Measurements from ENCODE around the gene LPO.

GRCh38 chr17:58306131-58306951 is 68.0 kb downstream of the LPO start:
- TF ChIP-seq CTCF (conservative IDR thresholded peaks at IDR 0.05 in 1 of 2, IDR thresholded peaks at IDR 0.05 in 1 of 2; ENCODE audit: extremely low read depth in 1 of 2, insufficient read depth in 1 of 2, low read depth in 1 of 2, low read length in 2 of 2) (no peak), EZH2 (IDR thresholded peaks at IDR 0.05; ENCODE audit: borderline replicate concordance, low read length) (no peak)
